EL (cell line): ENCODE results near the gene LAMTOR3.
A peak's percentile ranks its signal among the peaks of the same experiment; 100 is the strongest.
"Not testable (repeated sequence)": the region's sequence is repeated elsewhere in the genome, so short reads cannot be mapped to it uniquely, and the experiment has no call there.

Source experiments
- DNase-seq: peaks from one replicate; pipeline ENCODE4 v3.0.0-alpha.2; 2016

The LAMTOR3 gene

GRCh38 chr4:99861120-99861905, 32.9 kb downstream of the LAMTOR3 start:
- DNase-seq: no peak

- no peak for DNase-seq
These were observed 33.7 kb downstream of the LAMTOR3 start for GRCh38 chr4:99860521-99860920.

- no peak for DNase-seq
These were observed 34.6 kb downstream of the LAMTOR3 start for GRCh38 chr4:99859618-99860017.

- no peak for DNase-seq
These were observed 36.9 kb downstream of the LAMTOR3 start for GRCh38 chr4:99857307-99857706.

- DNase-seq: peak; percentile 33
These were observed 38.1 kb downstream of the LAMTOR3 start for GRCh38 chr4:99856166-99856565.

- DNase-seq: no peak
These were observed 38.5 kb downstream of the LAMTOR3 start for GRCh38 chr4:99855678-99856077.

GRCh38 chr4:99853999-99854398, 40.2 kb downstream of the LAMTOR3 start:
- no peak for DNase-seq

GRCh38 chr4:99853190-99853589, 41.0 kb downstream of the LAMTOR3 start:
- no peak for DNase-seq

- DNase-seq: no peak
These were observed 42.0 kb downstream of the LAMTOR3 start for GRCh38 chr4:99852199-99852749.

- DNase-seq: no peak
These were observed 45.6 kb downstream of the LAMTOR3 start for GRCh38 chr4:99848591-99849001.

GRCh38 chr4:99847362-99847976, 46.8 kb downstream of the LAMTOR3 start:
- DNase-seq: no peak

- DNase-seq: no peak
These were observed 47.3 kb downstream of the LAMTOR3 start for GRCh38 chr4:99846891-99847290.

GRCh38 chr4:99845708-99846469, 48.3 kb downstream of the LAMTOR3 start:
- DNase-seq: no peak

GRCh38 chr4:99845179-99845578, 49.0 kb downstream of the LAMTOR3 start:
- DNase-seq: no peak

GRCh38 chr4:99844048-99844447, 50.2 kb downstream of the LAMTOR3 start:
- DNase-seq: no peak

- no peak for DNase-seq
These were observed 50.8 kb downstream of the LAMTOR3 start for GRCh38 chr4:99843413-99843812.

- DNase-seq: no peak
These were observed 53.1 kb downstream of the LAMTOR3 start for GRCh38 chr4:99841129-99841528.

- DNase-seq: no peak
These were observed 55.3 kb downstream of the LAMTOR3 start for GRCh38 chr4:99838927-99839326.

GRCh38 chr4:99835942-99836341, 58.3 kb downstream of the LAMTOR3 start:
- DNase-seq: no peak

- DNase-seq: no peak
These were observed 59.7 kb downstream of the LAMTOR3 start for GRCh38 chr4:99834569-99834968.

GRCh38 chr4:99833756-99834155, 60.5 kb downstream of the LAMTOR3 start:
- DNase-seq: no peak

GRCh38 chr4:99832758-99833157, 61.5 kb downstream of the LAMTOR3 start:
- DNase-seq: no peak

- no peak for DNase-seq
These were observed 61.9 kb downstream of the LAMTOR3 start for GRCh38 chr4:99832321-99832720.

GRCh38 chr4:99830051-99830450, 64.2 kb downstream of the LAMTOR3 start:
- DNase-seq: not testable (repeated sequence)
